Measurements from ENCODE around the gene MARCHF3.
"Not testable (repeated sequence)": the region's sequence is repeated elsewhere in the genome, so short reads cannot be mapped to it uniquely, and the experiment has no call there.

The MARCHF3 gene

DNA sequence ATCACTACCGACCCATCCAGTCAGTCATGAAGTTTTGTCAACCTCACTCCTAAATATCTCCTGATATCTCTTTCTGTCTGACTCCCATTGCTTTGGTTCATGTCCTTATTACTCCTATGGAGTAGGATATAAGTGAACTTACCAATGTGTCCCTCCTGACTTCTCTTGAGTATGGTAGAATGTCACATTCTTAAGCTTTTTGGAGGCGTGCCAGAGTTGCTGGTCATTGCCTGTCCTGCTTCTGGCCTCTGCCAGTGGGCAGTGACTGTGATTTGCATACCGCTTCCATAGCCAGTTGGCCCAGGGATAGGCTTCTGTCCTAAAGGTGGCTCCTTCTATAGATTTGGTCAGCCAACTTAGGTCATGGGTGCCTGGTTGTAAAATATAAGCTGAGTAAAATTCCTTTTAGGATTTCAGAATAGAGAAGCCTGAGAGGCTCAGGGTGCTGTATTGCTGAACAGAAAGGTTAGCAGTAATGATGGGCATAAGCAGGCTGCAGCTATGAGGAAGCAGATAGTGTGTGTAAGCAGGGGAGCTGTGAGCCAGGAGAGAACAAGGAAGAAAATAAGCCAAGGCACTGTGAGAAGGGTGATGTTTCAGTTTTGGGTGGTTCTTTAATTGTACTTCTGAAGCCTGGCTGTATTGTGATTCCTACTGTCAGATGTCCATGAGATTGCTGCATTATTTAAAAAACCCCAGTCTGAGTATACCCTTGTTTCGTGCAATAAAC lies 16.1 kb upstream of the MARCHF3 start:
- DNase-seq, result no peak

DNA sequence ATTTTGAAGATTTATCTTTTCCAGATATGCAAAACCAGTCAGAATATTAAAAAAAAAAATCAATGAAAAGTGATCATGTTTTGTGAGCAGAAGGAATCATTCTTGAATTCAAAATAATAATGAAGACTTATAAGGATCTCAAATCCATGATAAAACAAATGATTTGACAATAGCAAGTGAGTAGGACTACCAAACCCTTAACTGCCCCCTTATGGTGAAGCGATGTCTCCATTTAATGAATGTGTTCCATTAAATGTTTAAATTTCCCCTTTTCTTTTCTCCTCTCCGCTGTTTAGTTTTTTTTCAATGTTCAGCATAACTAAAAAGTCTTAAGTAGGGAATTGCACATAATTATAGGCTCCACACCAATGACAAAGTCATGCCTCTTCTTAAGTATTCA lies 12.2 kb upstream of the MARCHF3 start:
- DNase-seq, result no peak

- no peak for DNase-seq
Measured at GRCh38 chr5:127041571-127041970, 11.2 kb upstream of the MARCHF3 start.

DNA sequence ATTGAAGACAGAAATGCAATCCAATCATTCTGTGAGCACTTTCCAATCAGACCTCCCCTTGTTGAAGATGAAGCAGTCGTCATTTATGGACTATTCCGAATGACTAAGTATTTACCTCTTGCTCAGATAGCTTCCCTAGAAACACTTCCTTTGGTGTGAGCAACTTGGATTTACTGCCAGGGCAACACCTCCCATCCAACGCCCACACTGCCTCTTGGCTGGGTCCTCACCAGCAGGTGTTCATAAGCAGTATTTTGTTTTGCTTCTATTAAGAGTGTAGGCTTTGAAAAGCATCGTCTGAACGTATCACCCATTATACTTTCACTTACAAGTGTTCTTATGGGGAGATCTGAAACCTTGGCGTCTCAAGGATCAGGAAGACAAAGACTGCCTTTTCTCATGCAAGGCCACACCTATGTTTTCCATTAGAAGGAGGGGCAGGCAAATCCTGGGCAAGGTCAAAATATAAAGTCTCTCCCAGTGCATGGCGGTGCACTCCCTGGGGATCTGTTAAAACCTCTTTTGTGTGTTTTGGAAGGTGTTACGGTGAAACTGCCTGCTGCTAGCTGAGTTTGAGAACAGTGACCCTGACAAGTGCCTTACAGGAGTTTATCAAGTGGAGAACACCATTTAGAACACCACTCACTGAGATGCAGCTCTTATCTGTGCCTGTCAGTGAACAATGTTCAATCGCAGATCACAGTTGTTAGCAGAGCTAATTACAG lies 10.6 kb upstream of the MARCHF3 start:
- no peak for DNase-seq

DNA sequence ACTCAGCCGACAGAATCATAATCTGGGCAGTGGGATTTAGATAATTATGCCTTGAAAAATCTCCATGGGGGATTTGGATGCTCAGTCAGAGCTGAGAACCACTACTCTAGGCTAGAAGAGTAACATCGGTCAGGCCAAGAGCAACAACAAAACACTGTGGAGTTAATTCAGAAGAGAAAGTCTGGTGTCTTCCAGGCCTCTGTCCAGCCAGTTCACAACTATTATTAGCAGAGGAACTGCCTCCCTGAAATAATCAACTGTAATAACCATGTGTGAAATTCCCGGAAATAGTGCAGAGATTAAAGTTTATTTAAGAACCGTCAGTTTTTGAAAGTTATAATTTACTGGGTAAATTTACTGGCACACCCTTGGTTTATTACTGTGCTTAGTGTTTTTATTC lies 8.2 kb upstream of the MARCHF3 start:
- no peak for DNase-seq

DNA sequence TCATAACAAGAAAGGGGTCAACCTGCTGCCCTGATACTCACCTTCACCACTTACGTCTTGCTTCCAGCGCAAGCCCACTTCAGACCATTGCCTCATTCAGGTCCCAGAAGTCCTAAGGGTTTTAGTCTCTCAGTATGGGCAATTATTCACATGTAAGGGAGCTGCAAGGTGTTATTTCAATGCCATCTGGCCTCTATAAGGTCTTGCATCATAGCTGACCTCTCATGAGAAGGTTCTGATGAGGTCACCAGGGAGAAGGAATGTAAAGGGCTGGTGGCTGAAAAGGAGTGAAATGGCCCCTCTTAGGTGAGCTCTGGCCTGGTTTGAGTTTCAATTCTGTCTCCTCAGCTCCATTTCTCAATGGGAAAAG lies 1.5 kb upstream of the MARCHF3 start:
- DNase-seq, result no peak

GRCh38 chr5:127031147-127031862 lies 947 bp upstream of the MARCHF3 start:
- peak; percentile 16 for DNase-seq

DNA sequence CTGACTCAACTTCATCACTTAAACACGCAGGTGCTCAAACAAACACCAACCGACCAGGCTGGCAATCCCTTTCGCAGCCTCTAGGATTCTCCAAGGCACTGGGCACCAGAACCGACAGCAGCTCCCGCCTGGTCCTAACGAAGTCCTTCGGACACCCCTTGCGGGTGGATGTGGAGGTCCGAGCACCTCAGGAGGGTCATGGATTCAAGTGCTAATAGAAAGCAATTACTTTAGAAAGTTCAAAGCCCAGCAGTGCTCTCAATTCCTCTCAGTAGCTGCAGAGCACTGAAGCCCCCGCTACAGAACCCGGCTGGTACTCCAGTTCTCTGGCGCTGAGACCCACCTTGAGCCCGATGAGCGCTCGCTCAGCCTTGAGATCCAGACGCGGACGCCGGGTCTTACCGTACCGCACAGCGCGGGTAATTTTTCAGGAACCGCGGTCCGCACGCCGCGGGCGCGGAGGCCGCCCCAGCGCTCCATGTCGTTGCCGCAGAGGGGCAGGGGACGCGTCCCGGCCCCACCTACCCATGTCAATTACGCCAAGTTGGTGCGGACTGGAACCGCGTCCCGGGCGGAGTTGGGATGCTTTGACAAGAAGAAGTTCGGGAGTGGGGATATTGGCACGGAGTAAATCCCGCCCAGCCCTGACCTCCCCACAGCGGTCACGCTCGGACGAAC lies 638 bp downstream of the MARCHF3 start:
- peak; percentile 22 for DNase-seq

DNA sequence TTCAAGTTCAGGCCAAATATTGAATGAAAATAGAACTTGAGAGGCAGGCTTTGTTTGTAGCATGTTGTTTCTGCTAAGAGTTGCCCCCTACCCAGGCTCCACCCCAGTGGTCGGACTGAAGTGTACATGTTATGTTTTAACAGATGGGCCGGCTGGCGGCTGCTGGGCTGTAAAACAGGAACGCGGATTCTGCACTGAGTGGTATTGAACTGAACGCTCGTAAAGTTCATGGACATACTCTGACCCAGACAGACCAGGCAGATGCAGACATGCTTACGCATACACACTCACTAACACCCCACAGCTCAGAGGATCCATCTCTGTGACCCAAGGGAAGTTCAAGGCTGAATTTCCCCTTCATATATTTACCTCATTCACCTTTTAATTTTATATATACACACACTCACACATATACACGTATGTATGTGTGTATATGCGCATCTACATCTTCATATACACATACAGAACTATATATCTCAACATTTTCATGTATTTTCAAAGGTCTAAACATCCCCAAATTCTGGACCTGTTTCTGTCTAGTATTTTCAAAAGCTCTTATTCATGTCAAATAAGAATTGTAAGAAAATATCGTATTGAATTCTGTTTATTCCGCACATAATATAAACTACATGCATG lies 1.4 kb downstream of the MARCHF3 start:
- DNase-seq, result no peak

GRCh38 chr5:127027539-127027938 lies 2.8 kb downstream of the MARCHF3 start:
- DNase-seq, result no peak

DNA sequence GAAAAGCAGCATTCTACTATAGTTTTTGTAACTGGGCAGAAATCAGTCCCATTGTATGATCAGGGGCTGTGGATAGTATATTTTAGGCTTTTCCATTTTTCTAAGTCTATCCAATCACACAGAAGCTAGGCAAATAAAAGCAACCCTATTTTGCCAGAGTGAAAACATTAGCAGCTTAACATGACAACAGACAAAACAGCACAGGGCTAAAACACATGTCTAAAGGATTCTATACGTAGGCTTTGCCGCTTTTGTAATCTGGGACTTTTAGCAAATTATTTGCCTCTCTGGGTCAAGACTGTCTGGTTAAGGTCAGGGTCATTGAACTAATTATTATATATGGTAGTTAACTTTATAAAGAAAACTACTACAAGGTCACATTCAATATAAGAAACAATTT lies 4.2 kb downstream of the MARCHF3 start:
- no peak for DNase-seq

- no peak for DNase-seq
Measured at GRCh38 chr5:127025467-127025866, 4.9 kb downstream of the MARCHF3 start.

DNA sequence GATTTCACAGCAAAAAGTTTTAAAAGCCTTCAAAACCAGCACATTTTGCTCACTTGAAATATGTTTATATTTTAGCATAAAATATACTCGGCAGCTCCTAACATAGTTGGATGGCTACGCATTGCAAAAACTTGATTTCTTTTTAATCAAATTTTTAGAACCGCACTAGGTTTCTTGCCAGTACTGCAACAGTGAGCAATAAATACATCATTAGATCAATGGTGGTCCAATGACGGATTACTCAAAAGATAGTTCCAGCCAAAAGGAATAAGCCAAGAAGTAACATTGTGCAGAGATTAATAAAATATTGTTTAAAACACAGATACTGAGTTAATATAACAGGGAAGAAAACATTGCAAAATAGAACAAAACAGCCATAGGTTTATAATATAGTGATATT lies 5.5 kb downstream of the MARCHF3 start:
- no peak for DNase-seq

GRCh38 chr5:127023552-127024191 lies 6.7 kb downstream of the MARCHF3 start:
- not testable (repeated sequence) for DNase-seq

- no peak for DNase-seq
Measured at GRCh38 chr5:127022846-127023245, 7.5 kb downstream of the MARCHF3 start.

DNA sequence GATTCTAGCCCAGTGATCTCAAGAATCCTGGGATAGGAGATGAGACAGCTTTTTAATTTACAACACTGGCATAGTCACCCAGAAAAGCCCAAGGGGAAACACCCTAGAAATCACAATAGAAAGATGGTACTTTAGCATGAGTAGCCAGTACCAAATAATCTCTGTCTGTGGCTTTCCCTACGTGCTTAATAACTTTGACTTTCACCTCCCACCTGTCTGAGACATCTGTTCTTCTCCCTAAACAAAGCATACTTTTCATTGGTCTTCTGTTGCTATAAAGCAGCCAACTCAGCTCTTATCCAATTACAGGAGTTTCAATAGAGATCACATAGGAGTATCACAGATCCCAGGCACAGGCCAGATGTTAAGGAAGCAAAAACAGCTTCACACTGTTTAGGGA lies 10.4 kb downstream of the MARCHF3 start:
- DNase-seq, result no peak

- DNase-seq, result not testable (repeated sequence)
Measured at GRCh38 chr5:127016722-127017121, 13.6 kb downstream of the MARCHF3 start.

- DNase-seq, result no peak
Measured at GRCh38 chr5:127015716-127016115, 14.6 kb downstream of the MARCHF3 start.

DNA sequence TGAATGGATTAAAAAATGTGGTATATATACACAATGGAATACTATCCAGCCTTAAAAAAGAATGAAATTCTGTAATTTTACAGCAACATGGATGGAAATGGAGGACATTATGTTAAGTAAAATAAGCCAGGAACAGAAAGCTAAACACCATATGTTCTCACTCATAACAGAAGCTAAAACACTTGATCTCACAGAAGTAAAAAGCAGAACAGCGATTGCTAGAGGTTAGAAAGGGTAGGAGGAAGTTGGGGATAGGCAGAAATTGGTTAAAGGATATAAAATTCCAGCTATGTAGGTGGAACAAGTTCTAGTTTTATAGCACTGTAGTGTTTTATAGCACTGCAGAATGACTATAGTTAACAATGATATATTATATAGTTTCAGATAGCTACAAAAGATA lies 15.8 kb downstream of the MARCHF3 start:
- no peak for DNase-seq

DNA sequence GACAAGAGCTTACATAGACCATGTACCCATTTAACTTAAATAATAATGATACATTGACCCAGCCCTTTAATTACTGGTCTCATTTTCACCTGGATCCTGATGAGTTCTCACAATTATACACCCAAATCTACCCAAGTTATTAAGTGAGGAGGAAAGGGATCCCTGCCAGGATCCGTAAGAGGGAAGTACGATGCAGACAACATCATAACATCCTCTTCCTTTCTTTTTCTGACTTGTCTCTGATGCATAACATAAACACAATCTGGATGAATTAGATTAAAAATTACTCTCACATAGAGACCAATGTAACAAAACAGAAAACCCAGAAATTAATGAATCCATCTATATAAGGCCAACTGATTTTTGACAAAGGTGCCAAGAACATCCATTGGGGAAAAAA lies 17.0 kb downstream of the MARCHF3 start:
- no peak for DNase-seq

- no peak for DNase-seq
Measured at GRCh38 chr5:127012916-127013315, 17.4 kb downstream of the MARCHF3 start.

DNA sequence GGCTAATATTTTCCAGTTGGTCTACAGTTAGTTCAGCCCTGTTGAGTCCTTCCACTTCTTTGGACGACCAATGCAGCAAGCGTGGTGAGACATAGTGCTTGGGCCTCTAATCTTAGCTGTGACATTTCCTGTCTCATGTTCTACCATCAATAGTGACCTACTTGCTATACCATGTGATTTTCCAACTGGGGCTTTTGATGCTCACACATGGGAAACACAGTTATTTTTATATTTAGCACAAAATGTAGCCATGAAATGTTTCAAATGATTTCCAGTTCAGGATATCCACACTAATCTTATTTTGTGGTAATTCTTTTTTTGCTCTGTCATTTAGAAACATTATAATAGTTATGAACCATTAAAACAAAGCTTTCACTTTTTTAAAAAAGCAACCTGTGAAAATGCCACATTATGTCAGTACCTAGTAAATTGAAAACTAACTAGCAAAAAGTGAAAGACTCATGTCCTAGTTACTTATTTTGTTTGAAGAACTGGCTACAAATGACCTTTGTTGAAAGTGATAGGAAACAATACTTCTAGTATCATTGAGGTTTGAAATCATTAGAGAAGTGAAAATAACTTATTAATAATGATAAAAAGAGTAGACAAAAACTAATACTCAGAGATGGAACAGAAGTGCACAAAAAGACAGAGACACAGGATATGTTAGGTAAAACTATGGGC lies 18.3 kb downstream of the MARCHF3 start:
- DNase-seq, result no peak
